ENCODE measurements around the gene CDC45.

Gene CDC45

DNA sequence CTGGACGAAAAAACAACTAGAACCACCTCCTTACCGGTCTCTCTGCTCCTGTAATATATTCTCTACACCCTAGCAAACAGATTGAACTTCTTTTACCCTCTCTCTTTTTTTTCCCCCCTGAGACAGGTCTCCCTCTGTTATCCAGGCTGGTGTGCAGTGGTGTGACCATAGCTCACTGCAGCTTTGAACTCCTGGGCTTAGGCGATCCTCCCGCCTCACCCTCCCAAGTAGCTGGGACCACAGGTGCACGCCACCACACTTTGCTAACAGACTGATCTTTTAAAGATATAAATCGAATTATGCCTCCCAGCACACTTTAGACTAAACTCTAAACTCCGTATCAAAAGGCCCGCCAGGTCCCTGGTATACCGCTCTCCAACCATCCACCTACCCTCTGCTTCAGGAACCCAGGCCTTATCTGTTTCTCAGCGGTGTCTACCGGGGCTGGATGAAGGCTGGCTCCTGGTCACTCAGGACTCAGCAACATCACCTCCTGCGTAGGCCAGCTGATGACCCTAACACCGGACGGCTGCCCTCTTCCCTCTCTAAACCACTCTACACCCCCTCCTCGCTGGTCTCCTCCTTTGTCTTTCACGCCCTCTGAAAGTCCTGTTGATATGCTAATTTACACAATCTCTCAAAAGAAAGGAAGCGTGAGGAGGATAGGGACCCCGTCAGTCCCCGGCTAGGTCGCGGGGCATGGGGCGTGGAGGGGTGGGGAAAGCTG is 33.0 kb upstream of the CDC45 start:
- H3K27ac ChIP-seq, result peak overlapping the region; percentile 93
- TF ChIP-seq, protein P1, sequence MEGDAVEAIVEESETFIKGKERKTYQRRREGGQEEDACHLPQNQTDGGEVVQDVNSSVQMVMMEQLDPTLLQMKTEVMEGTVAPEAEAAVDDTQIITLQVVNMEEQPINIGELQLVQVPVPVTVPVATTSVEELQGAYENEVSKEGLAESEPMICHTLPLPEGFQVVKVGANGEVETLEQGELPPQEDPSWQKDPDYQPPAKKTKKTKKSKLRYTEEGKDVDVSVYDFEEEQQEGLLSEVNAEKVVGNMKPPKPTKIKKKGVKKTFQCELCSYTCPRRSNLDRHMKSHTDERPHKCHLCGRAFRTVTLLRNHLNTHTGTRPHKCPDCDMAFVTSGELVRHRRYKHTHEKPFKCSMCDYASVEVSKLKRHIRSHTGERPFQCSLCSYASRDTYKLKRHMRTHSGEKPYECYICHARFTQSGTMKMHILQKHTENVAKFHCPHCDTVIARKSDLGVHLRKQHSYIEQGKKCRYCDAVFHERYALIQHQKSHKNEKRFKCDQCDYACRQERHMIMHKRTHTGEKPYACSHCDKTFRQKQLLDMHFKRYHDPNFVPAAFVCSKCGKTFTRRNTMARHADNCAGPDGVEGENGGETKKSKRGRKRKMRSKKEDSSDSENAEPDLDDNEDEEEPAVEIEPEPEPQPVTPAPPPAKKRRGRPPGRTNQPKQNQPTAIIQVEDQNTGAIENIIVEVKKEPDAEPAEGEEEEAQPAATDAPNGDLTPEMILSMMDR (IDR thresholded peaks at IDR 0.05), result no peak
- no peak for TF ChIP-seq ZFX (IDR thresholded peaks at IDR 0.05; ENCODE audit: borderline replicate concordance)

DNA sequence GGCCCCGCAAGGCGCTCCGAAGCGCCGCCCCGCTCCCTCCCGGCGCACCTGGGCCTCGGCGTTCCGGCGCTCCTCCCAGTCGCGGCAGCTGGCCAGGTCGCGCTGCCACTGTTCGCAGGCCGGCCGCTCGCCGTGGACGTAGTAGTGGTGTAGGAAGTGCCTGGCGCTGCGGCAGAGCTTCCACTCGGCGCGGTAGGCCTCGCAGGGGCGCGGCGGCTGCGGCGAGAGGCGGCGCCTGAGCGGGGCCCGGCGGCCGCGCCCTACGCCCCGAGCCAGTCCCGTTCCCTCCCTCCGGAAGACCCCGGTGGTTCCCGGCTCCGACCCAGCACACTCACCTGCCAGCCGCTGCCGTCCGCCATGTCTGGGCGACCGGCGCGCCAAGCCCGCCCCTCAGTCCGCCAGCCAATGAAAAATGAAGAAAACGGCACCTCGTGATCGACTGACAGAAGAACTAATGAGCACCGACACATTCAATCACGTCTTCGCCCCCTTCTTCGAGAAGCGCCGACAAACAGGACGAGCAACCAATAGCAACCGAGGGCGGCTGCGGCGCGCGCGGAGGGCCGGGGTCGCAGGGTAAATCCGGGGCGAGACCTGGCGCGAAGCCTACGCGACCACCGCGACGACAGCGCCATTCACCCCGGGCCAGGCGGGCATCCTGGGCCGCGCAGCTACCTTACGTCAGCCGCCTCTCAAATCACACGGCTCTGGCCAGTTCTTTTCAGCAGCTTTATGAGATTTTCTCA is 32.2 kb upstream of the CDC45 start, which contains the start of gene C22orf39:
TSS of gene C22orf39 (minus strand) at position 382 of the 746 bp plus-strand sequence. CDS start at position 359, 23 bp downstream.
- no peak for TF ChIP-seq ZFX (IDR thresholded peaks at IDR 0.05; ENCODE audit: borderline replicate concordance)
- TF ChIP-seq, protein P1 (IDR thresholded peaks at IDR 0.05), result no peak
- H3K27ac ChIP-seq, result peak within 1 kb of the TSS; percentile 93

DNA sequence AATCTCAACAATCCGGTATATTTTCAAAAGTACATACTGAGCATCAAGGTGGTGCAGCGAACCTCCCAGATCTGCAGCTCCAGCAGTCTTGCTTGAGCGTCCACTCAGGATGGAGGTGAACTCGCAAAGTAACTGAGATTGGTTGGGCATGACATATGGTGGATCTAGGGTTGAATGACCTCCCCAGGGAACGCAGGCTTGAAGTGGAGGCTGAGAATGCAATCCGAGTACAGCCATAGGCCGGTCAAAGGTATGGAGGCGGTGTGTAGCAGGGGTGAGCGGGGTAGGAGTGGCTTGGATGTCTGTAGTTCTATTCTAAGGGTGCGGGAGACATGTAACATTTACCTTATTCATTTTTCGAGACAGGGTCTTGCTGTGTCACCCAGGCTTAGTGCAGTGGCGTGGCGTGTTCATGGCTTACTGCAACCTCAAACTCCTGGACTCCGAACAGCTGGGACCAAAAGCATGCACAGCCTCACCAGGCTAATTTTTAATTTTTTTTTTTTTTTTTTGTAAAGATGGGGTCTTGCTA is 31.6 kb upstream of the CDC45 start:
- peak overlapping the region; percentile 93 for H3K27ac ChIP-seq
- TF ChIP-seq, protein P1 (IDR thresholded peaks at IDR 0.05), result no peak

DNA sequence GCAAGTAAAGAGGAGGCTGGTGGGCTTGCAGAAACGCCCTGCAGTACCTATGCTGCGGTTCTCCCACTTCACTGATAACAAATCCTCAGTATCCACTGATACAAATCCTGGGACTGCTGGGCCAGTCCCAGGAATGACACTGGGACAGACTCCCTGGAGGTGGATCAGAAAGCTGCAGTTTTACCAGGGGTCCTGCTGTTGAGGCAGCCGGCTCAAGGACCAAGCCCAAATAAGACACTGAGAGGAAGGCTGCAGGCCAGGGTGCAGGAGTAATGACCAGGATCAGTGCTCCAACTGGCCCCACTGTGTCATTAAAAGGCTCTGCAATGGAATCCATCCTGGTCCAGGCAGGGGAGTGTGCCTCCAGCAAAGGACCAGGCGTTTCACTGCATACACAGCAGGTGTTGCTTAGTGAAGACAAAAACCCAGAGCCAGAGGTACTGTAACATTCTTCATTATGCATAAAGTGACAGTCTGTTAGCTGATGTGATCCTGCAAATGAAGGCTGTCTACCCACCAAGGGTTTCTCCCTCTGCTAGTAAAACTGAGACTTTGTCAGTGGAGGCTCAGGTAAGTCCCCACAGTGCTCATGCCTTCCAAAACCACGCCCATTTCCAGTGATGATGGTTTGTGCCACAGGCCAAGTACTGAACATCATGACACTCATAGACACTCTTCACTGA is 30.8 kb upstream of the CDC45 start:
- TF ChIP-seq, protein P1 (IDR thresholded peaks at IDR 0.05), result no peak
- TF ChIP-seq ZFX (IDR thresholded peaks at IDR 0.05; ENCODE audit: borderline replicate concordance), result no peak
- H3K27ac ChIP-seq, result peak overlapping the region; percentile 93

DNA sequence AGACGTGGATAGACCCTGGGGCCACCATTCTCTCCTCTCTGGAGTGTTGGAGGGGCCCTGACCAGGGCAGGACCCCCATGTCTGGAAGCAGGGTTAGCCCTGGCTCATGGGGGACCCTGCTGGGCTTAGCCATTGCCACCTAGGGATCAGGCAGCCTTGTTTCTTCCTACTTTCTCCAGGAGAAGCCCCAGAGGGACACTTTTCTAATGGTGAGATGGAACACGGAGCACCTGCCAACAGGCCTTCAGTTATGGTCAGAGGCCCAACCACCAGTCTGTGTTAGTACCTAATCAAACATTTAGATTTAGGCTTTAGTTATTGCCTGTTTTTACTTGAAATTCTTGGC is 30.3 kb upstream of the CDC45 start:
- peak overlapping the region; percentile 93 for H3K27ac ChIP-seq
- no peak for TF ChIP-seq ZFX (IDR thresholded peaks at IDR 0.05; ENCODE audit: borderline replicate concordance)
- TF ChIP-seq, protein P1 (IDR thresholded peaks at IDR 0.05), result no peak

DNA sequence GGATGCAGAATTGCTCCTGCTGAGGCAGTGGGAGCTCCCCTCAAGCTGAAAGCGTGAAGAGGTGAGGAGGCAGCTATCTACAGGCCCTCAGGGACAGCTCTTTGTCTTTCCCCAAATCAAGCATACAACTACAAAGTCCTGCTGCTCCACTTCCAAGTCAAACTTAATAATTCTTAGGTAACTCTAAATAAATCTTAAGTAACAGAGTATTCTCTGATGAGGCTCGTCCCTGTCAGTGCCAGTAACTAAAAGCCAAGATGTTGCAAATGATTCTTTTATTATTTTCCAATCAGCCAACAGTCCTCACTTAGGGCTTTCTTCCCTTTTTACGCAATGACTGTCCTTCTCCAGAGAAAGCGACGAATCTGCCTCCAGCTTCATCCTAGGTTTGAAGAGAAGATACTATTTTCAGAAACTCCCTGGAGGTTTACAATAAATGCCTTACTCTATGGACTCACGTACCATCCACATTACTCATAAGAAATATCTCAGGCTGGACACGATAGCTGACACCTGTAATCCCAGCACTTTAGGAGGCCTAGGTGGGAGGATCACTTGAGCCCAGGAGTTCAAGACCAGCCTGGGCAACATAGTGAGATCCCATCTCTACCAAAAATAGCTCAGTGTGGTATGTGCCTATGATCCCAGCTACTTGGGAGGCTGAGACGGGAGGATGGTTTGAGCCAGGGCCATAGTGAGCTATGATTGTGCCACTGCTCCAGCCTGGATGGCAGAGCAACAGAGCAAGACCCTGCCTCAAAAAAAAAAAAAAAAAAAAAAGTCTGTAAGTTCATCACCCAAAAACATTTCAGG is 29.2 kb upstream of the CDC45 start:
- TF ChIP-seq, protein P1 (IDR thresholded peaks at IDR 0.05), result no peak
- TF ChIP-seq ZFX (IDR thresholded peaks at IDR 0.05; ENCODE audit: borderline replicate concordance), result no peak
- H3K27ac ChIP-seq, result peak overlapping the region; percentile 22; the same call in 1 of the 2 replicates

All from 22Rv1 (cell line).